ENCODE measurements around the gene FAM204A. TPM values are rescaled to one million over a fixed set of nuclear protein-coding genes. Genes with fewer than 3 reads are reported as not detected.

Gene FAM204A
- total RNA-seq: 10 to 100 TPM; 63.5 to 64.8 TPM

GRCh38 chr10:118341791-118342637, at the start of gene FAM204A:
Gene FAM204A (minus strand): TSS chr10:118342324. CDS start chr10:118336415, 5,909 bp downstream.
- Mint-ChIP-seq H3K27ac (peak within 1 kb of the TSS; percentile 87), H3K4me1 (ENCODE audit: low read depth) (peaks cover 42% of the 10 kb centered on the region), H3K9me3 (no peaks in the 10 kb centered on the region), H3K27me3 (no peaks in the 10 kb centered on the region), H3K4me3 (peak within 1 kb of the TSS; percentile 92), H3K36me3 (peaks cover 10% of the 10 kb centered on the region)
- CTCF ChIA-PET: no interaction called here
- peak; percentile 98 for DNase-seq
- intact Hi-C loops (cut with micrococcal nuclease): loop anchor here (1.0 to 5.0 kb wide), 6 partner anchors 9 to 965 kb away; partner anchors contain the start of genes CACUL1, PDZD8 and RAB11FIP2
- POLR2A ChIA-PET: interaction anchor here (0.9 kb wide), 1 partner anchor 11 kb away, joined by 3 read pairs; no protein-coding TSS in a partner anchor

GRCh38 chr10:118383699-118384098, 41.6 kb upstream of the FAM204A start:
- Mint-ChIP-seq H3K27ac (no peak overlapping the region), H3K9me3 (no peaks in the 10 kb centered on the region), H3K4me1 (ENCODE audit: low read depth) (no peaks in the 10 kb centered on the region), H3K27me3 (peaks cover 24% of the 10 kb centered on the region), H3K4me3 (no peak overlapping the region), H3K36me3 (no peaks in the 10 kb centered on the region)
- intact Hi-C loops (cut with micrococcal nuclease): no loop called here
- POLR2A ChIA-PET: no interaction called here
- DNase-seq: no peak
- CTCF ChIA-PET: no interaction called here

GRCh38 chr10:118383063-118383689, 41.1 kb upstream of the FAM204A start:
- CTCF ChIA-PET: no interaction called here
- H3K27ac Mint-ChIP-seq: no peak overlapping the region
- no peak for DNase-seq
- POLR2A ChIA-PET: no interaction called here
- no peak overlapping the region for H3K4me3 Mint-ChIP-seq
- peaks cover 27% of the 10 kb centered on the region for H3K27me3 Mint-ChIP-seq
- intact Hi-C loops (cut with micrococcal nuclease): no loop called here
- H3K36me3 Mint-ChIP-seq: no peaks in the 10 kb centered on the region
- H3K9me3 Mint-ChIP-seq: no peaks in the 10 kb centered on the region
- no peaks in the 10 kb centered on the region for H3K4me1 Mint-ChIP-seq (ENCODE audit: low read depth)

- POLR2A ChIA-PET: no interaction called here
These were observed 32.3 kb upstream of the FAM204A start for GRCh38 chr10:118374404-118374803.

GRCh38 chr10:118373786-118374185, 31.7 kb upstream of the FAM204A start:
- Mint-ChIP-seq H3K27ac (no peak overlapping the region), H3K4me1 (ENCODE audit: low read depth) (no peaks in the 10 kb centered on the region), H3K27me3 (peaks cover 25% of the 10 kb centered on the region), H3K9me3 (no peaks in the 10 kb centered on the region), H3K4me3 (no peak overlapping the region), H3K36me3 (no peaks in the 10 kb centered on the region)
- ChIA-PET POLR2A (no interaction called here), CTCF (no interaction called here)
- intact Hi-C loops (cut with micrococcal nuclease): no loop called here
- no peak for DNase-seq

More at GRCh38 chr10:118374404-118374803, 32.3 kb upstream of the FAM204A start:
- H3K27ac Mint-ChIP-seq: no peak overlapping the region
- peaks cover 28% of the 10 kb centered on the region for H3K27me3 Mint-ChIP-seq
- no peaks in the 10 kb centered on the region for H3K4me1 Mint-ChIP-seq (ENCODE audit: low read depth)
- no peak overlapping the region for H3K4me3 Mint-ChIP-seq
- CTCF ChIA-PET: no interaction called here
- intact Hi-C loops (cut with micrococcal nuclease): no loop called here
- no peaks in the 10 kb centered on the region for H3K9me3 Mint-ChIP-seq
- H3K36me3 Mint-ChIP-seq: no peaks in the 10 kb centered on the region
- no peak for DNase-seq

- Mint-ChIP-seq H3K4me1 (ENCODE audit: low read depth) (no peaks in the 10 kb centered on the region), H3K4me3 (no peak overlapping the region), H3K27ac (no peak overlapping the region), H3K36me3 (no peaks in the 10 kb centered on the region), H3K27me3 (peaks cover 15% of the 10 kb centered on the region), H3K9me3 (peaks cover 2% of the 10 kb centered on the region)
- DNase-seq: no peak
- POLR2A ChIA-PET: no interaction called here
- intact Hi-C loops (cut with micrococcal nuclease): no loop called here
- CTCF ChIA-PET: no interaction called here
These were observed 28.4 kb upstream of the FAM204A start for GRCh38 chr10:118370499-118370898.

GRCh38 chr10:118369641-118370205, 27.6 kb upstream of the FAM204A start:
- CTCF ChIA-PET: no interaction called here

GRCh38 chr10:118365702-118366101, 23.6 kb upstream of the FAM204A start:
- Mint-ChIP-seq H3K9me3 (peaks cover 2% of the 10 kb centered on the region), H3K27ac (no peak overlapping the region), H3K36me3 (no peaks in the 10 kb centered on the region), H3K4me1 (ENCODE audit: low read depth) (no peaks in the 10 kb centered on the region), H3K4me3 (no peak overlapping the region), H3K27me3 (no peaks in the 10 kb centered on the region)
- ChIA-PET POLR2A (no interaction called here), CTCF (interaction anchor here (0.5 kb wide), 1 partner anchor 203 kb away, joined by 3 read pairs; no protein-coding TSS in a partner anchor)
- no peak for DNase-seq
- intact Hi-C loops (cut with micrococcal nuclease): no loop called here

More at GRCh38 chr10:118369641-118370205, 27.6 kb upstream of the FAM204A start:
- Mint-ChIP-seq H3K27me3 (peaks cover 15% of the 10 kb centered on the region), H3K27ac (no peak overlapping the region), H3K9me3 (peaks cover 2% of the 10 kb centered on the region), H3K4me1 (ENCODE audit: low read depth) (no peaks in the 10 kb centered on the region), H3K4me3 (no peak overlapping the region), H3K36me3 (no peaks in the 10 kb centered on the region)
- DNase-seq: no peak
- POLR2A ChIA-PET: no interaction called here
- intact Hi-C loops (cut with micrococcal nuclease): no loop called here

GRCh38 chr10:118362103-118362502, 20.0 kb upstream of the FAM204A start:
- Mint-ChIP-seq H3K27ac (no peak overlapping the region), H3K4me3 (no peak overlapping the region), H3K36me3 (no peaks in the 10 kb centered on the region), H3K27me3 (peaks cover 7% of the 10 kb centered on the region), H3K4me1 (ENCODE audit: low read depth) (no peaks in the 10 kb centered on the region), H3K9me3 (peaks cover 2% of the 10 kb centered on the region)
- intact Hi-C loops (cut with micrococcal nuclease): no loop called here
- POLR2A ChIA-PET: no interaction called here
- CTCF ChIA-PET: no interaction called here
- no peak for DNase-seq

GRCh38 chr10:118358327-118358726, 16.2 kb upstream of the FAM204A start:
- no peak for DNase-seq
- peaks cover 17% of the 10 kb centered on the region for H3K27me3 Mint-ChIP-seq
- H3K9me3 Mint-ChIP-seq: no peaks in the 10 kb centered on the region
- intact Hi-C loops (cut with micrococcal nuclease): no loop called here
- ChIA-PET POLR2A (no interaction called here), CTCF (no interaction called here)
- H3K4me3 Mint-ChIP-seq: no peak overlapping the region
- H3K4me1 Mint-ChIP-seq (ENCODE audit: low read depth): no peaks in the 10 kb centered on the region
- no peak overlapping the region for H3K27ac Mint-ChIP-seq
- H3K36me3 Mint-ChIP-seq: no peaks in the 10 kb centered on the region

- no peak for DNase-seq
- Mint-ChIP-seq H3K27me3 (peaks cover 17% of the 10 kb centered on the region), H3K36me3 (no peaks in the 10 kb centered on the region), H3K9me3 (no peaks in the 10 kb centered on the region), H3K4me3 (no peak overlapping the region), H3K27ac (no peak overlapping the region), H3K4me1 (ENCODE audit: low read depth) (no peaks in the 10 kb centered on the region)
- ChIA-PET CTCF (no interaction called here), POLR2A (no interaction called here)
- intact Hi-C loops (cut with micrococcal nuclease): no loop called here
These were observed 15.7 kb upstream of the FAM204A start for GRCh38 chr10:118357841-118358240.

GRCh38 chr10:118356628-118357027, 14.5 kb upstream of the FAM204A start:
- H3K4me3 Mint-ChIP-seq: no peak overlapping the region
- intact Hi-C loops (cut with micrococcal nuclease): no loop called here
- DNase-seq: no peak
- H3K9me3 Mint-ChIP-seq: no peaks in the 10 kb centered on the region
- peaks cover 17% of the 10 kb centered on the region for H3K27me3 Mint-ChIP-seq
- no peaks in the 10 kb centered on the region for H3K36me3 Mint-ChIP-seq
- POLR2A ChIA-PET: no interaction called here
- no peak overlapping the region for H3K27ac Mint-ChIP-seq
- CTCF ChIA-PET: no interaction called here
- no peaks in the 10 kb centered on the region for H3K4me1 Mint-ChIP-seq (ENCODE audit: low read depth)

Measured in activated CD4-positive, alpha-beta memory T cell treated with anti-CD3 and anti-CD28 coated beads for 36 hours (primary cell).